ENCODE data around the gene LCNL1.

The LCNL1 gene

GRCh38 chr9:136982232-136983051, at the start of gene LCNL1:
LCNL1 (plus strand) TSS chr9:136982993; CDS start chr9:136983587, 594 bp downstream.
- no peak for DNase-seq (ENCODE audit: low read depth in 2 of 2)

GRCh38 chr9:136934277-136934676, 48.5 kb upstream of the LCNL1 start:
- no peak for DNase-seq (ENCODE audit: low read depth in 2 of 2)

GRCh38 chr9:136935651-136936050, 47.1 kb upstream of the LCNL1 start:
- DNase-seq (ENCODE audit: low read depth in 2 of 2) = no peak

- no peak for DNase-seq (ENCODE audit: low read depth in 2 of 2)
Measured at GRCh38 chr9:136936645-136937170, 46.1 kb upstream of the LCNL1 start.

- DNase-seq (ENCODE audit: low read depth in 2 of 2) = no peak
Measured at GRCh38 chr9:136937186-136938001, 45.4 kb upstream of the LCNL1 start.

GRCh38 chr9:136939431-136939995, 43.3 kb upstream of the LCNL1 start:
- no peak for DNase-seq (ENCODE audit: low read depth in 2 of 2)

GRCh38 chr9:136939996-136940525, 42.7 kb upstream of the LCNL1 start:
- no peak for DNase-seq (ENCODE audit: low read depth in 2 of 2)

- no peak for DNase-seq (ENCODE audit: low read depth in 2 of 2)
Measured at GRCh38 chr9:136940526-136941230, 42.1 kb upstream of the LCNL1 start.

GRCh38 chr9:136941231-136942111, 41.3 kb upstream of the LCNL1 start:
- no peak for DNase-seq (ENCODE audit: low read depth in 2 of 2)

- no peak for DNase-seq (ENCODE audit: low read depth in 2 of 2)
Measured at GRCh38 chr9:136942112-136942880, 40.5 kb upstream of the LCNL1 start.

GRCh38 chr9:136942881-136943230, 39.9 kb upstream of the LCNL1 start:
- DNase-seq (ENCODE audit: low read depth in 2 of 2) = no peak

- peak in 1 of 2 donors; percentile 24 for DNase-seq (ENCODE audit: low read depth in 2 of 2)
Measured at GRCh38 chr9:136943291-136944211, 39.2 kb upstream of the LCNL1 start.

- no peak for DNase-seq (ENCODE audit: low read depth in 2 of 2)
Measured at GRCh38 chr9:136944212-136944518, 38.6 kb upstream of the LCNL1 start.

GRCh38 chr9:136944519-136945332, 38.1 kb upstream of the LCNL1 start, which contains the start of the genes C8G and FBXW5:
C8G (plus strand) TSS chr9:136945243; CDS start chr9:136945321, 78 bp downstream.
FBXW5 (minus strand) TSS chr9:136944738; CDS start chr9:136944083, 655 bp downstream.
- DNase-seq (ENCODE audit: low read depth in 2 of 2) = peak; percentile 87 to 91

- DNase-seq (ENCODE audit: low read depth in 2 of 2) = no peak
Measured at GRCh38 chr9:136945333-136946227, 37.2 kb upstream of the LCNL1 start.

- no peak for DNase-seq (ENCODE audit: low read depth in 2 of 2)
Measured at GRCh38 chr9:136946228-136947027, 36.4 kb upstream of the LCNL1 start.
